Right cardiac atrium (tissue), 5 donors: ENCODE measurements around the gene SPDL1. TPM values are rescaled to one million over a fixed set of nuclear protein-coding genes. Genes with fewer than 3 reads are reported as not detected.

Source experiments
- ATAC-seq, 2 donors: fragments of 200-7000 bp; cut with Tn5 transposase; one replicate each; pipeline versions ENCODE4 v1.8.0 to v1.9.1; 2020; ENCODE audit warnings: moderate library complexity in 2 of 2, mild to moderate bottlenecking in 1 of 2
- DNase-seq, 3 donors: peaks; one replicate each; pipeline ENCODE4 v3.0.0-alpha.2; 2020
- H3K27ac ChIP-seq: one replicate; pipeline ENCODE4 v1.5.1; 2013; ENCODE audit warnings: mild to moderate bottlenecking, low read length, control low read depth, moderate library complexity
- H3K27me3 ChIP-seq: one replicate; pipeline ENCODE4 v1.6.1; 2013; ENCODE audit not compliant: control insufficient read depth, insufficient read depth
- H3K4me1 ChIP-seq: one replicate; pipeline ENCODE4 v1.6.1; 2013; ENCODE audit warnings: low read length; ENCODE audit not compliant: control insufficient read depth, insufficient read depth
- H3K4me3 ChIP-seq: one replicate; pipeline ENCODE4 v1.5.1; 2013; ENCODE audit warnings: low read length, control low read depth
- H3K9me3 ChIP-seq: one replicate; pipeline ENCODE4 v1.6.1; 2013; ENCODE audit warnings: low read length; ENCODE audit not compliant: control insufficient read depth
- WGBS: extraction: QIAGEN DNeasy Blood & Tissue Kit; methylation state at CpG from one replicate; pipeline ENCODE4 v1.1.7; 2013; 5-methylcytosine and 5-hydroxymethylcytosine counted together
- intact Hi-C, 4 donors: fragments of 100-400 bp; cut with DNase I; formaldehyde crosslinking; loops; one replicate each; pipeline versions ENCODE4 v1.11.0 to v1.14.0; 2022 to 2023
- polyA plus RNA-seq: library from polyadenylated mRNA; stranded (reverse); fragments of 200-250 nt; gene quantifications from one replicate; pipeline ENCODE4 v1.2.3, GENCODE V29; 2013
- total RNA-seq, 4 donors: library from RNA; stranded (reverse); fragmentation: NEBNext Ultra II Directional; extraction: Animal tissue kit (Norgen Biotek cat#: 25700); gene quantifications; one replicate each; pipeline ENCODE4 v1.2.1, GENCODE V29; 2021
- donor health status: healthy with polysubstance abuse.
- donor health status: DM: no; HTN: yes; CAD: no.
- donor health status: DM: no; HTN: no; CAD: no.
- donor health status: DM: no; HTN: yes; CAD: no; lungs with severe emphysema.
- donor health status: DM: yes; HTN: yes; CAD: no.

SPDL1 gene
- total and polyA plus RNA-seq, 5 donors, result 2.6 to 5.9 (median 5.2) TPM

DNA sequence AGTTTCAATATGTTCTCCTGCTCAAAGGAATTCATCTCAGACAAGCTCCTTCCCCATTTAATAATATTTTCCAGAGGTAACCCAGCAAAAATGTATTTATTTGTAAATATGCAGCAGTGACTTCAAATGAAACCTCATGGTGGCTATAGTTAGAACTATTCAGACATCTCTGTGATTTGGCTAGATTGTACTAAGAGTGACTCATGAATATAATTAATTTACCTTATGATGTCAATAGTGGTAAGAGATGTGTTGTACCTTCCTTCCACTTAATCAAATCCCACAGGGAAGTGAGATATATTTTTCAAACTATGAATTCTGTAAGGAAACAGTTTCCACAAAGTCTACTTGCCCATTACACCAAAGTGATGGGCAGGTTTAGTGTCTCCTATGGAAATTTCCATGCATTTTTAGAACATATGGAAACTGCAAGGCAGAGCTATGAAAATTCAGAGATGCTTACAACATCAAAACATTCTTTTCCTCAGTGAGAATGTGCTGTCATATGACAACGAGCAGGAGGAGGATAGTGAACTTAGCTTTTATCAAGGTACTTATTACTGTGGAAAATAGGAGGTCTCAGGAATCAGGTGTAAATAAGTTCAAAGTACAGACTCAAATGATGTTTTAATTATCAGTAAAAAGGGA, 34.0 kb upstream of the SPDL1 start:
- no peaks in the 10 kb centered on the region for H3K9me3 ChIP-seq
- ATAC-seq (no peak), DNase-seq (no peak)
- H3K4me1 ChIP-seq, result no peaks in the 10 kb centered on the region
- H3K27me3 ChIP-seq, result no peaks in the 10 kb centered on the region
- intact Hi-C loops, result loop anchor here in 3 of 4 donors (5.0 to 10.0 kb wide), 5 partner anchors 205 to 865 kb away; partner anchors contain the start of gene SLIT3 (in 1 of the 3)
- no peak overlapping the region for H3K27ac ChIP-seq
- WGBS, result 40% methylated on average over 1 of the region's 1 CpG
- no peak overlapping the region for H3K4me3 ChIP-seq

GRCh38 chr5:169550227-169550626, 33.3 kb upstream of the SPDL1 start:
- H3K9me3 ChIP-seq, result no peaks in the 10 kb centered on the region
- intact Hi-C loops, result no loop called here
- H3K4me1 ChIP-seq, result no peaks in the 10 kb centered on the region
- no peak overlapping the region for H3K4me3 ChIP-seq
- H3K27me3 ChIP-seq, result no peaks in the 10 kb centered on the region
- DNase-seq, result no peak
- WGBS, result 17% methylated on average over 4 of the region's 4 CpGs
- no peak overlapping the region for H3K27ac ChIP-seq
- no peak for ATAC-seq

- DNase-seq (no peak), ATAC-seq (no peak)
- intact Hi-C loops, result no loop called here
- 91% methylated on average over 1 of the region's 1 CpG for WGBS
- Histone ChIP-seq H3K4me1 (no peaks in the 10 kb centered on the region), H3K9me3 (no peaks in the 10 kb centered on the region), H3K27me3 (no peaks in the 10 kb centered on the region), H3K4me3 (no peak overlapping the region), H3K27ac (no peak overlapping the region)
Observed at GRCh38 chr5:169551146-169551545, 32.4 kb upstream of the SPDL1 start.

GRCh38 chr5:169551696-169552095, 31.9 kb upstream of the SPDL1 start:
- ATAC-seq (no peak), DNase-seq (no peak)
- intact Hi-C loops, result no loop called here
- H3K9me3 ChIP-seq, result peaks cover 1% of the 10 kb centered on the region
- H3K27ac ChIP-seq, result no peak overlapping the region
- no peak overlapping the region for H3K4me3 ChIP-seq
- no peaks in the 10 kb centered on the region for H3K4me1 ChIP-seq
- 60% methylated on average over 4 of the region's 4 CpGs for WGBS
- no peaks in the 10 kb centered on the region for H3K27me3 ChIP-seq

DNA sequence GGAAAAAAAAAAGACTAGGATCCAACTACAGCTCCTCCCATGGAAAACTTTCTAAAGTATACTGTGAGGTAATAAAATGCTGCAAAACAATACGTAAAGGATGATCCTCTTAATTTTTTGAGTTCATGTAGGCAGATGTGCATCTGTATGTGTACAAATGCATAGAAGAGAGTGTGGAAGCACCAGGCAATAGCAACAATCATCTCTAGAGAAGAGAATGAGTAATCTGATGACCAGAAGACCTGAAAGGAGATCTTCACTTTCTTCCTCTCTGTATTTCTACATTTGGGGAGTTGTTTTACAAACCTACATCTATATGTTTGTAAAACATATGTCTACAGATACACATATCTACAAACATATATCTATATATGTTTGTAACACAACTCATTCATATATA, 29.3 kb upstream of the SPDL1 start:
- peaks cover 1% of the 10 kb centered on the region for H3K9me3 ChIP-seq
- intact Hi-C loops, result no loop called here
- ATAC-seq, result no peak
- no peaks in the 10 kb centered on the region for H3K27me3 ChIP-seq
- no peak overlapping the region for H3K27ac ChIP-seq
- H3K4me3 ChIP-seq, result no peak overlapping the region
- 88% methylated on average over 1 of the region's 1 CpG for WGBS
- no peaks in the 10 kb centered on the region for H3K4me1 ChIP-seq
- no peak for DNase-seq

DNA sequence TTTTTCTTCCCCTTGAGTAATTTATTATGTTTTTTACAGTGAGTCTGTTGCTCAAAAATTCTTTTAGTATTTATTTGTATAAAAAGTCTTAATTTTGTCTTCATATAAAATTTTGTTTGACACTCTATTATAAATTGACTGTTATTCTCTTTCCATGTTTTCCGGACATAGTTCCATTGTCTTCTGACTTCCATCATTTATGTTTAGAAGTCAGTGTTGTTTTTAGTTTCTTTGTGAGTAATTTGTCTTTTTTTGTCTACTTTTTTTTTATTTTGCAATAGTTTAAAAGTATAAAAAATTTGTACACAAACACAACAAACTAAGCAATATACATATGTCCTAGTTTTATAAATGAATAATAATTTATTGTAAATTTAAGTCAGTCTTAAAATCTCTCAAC, 25.7 kb upstream of the SPDL1 start:
- Histone ChIP-seq H3K4me1 (no peaks in the 10 kb centered on the region), H3K27ac (no peak overlapping the region), H3K27me3 (no peaks in the 10 kb centered on the region), H3K4me3 (no peak overlapping the region), H3K9me3 (peaks cover 1% of the 10 kb centered on the region)
- DNase-seq, result no peak
- no peak for ATAC-seq
- 87% methylated on average over 1 of the region's 1 CpG for WGBS
- intact Hi-C loops, result no loop called here

GRCh38 chr5:169561893-169562292, 21.7 kb upstream of the SPDL1 start:
- DNase-seq (no peak), ATAC-seq (peak in 1 of 2 donors; percentile 47)
- no peaks in the 10 kb centered on the region for H3K27me3 ChIP-seq
- H3K27ac ChIP-seq, result no peak overlapping the region
- H3K4me3 ChIP-seq, result no peak overlapping the region
- no peaks in the 10 kb centered on the region for H3K4me1 ChIP-seq
- no peaks in the 10 kb centered on the region for H3K9me3 ChIP-seq
- intact Hi-C loops, result no loop called here
- WGBS, result 44% methylated on average over 2 of the region's 2 CpGs

- Histone ChIP-seq H3K27ac (no peak overlapping the region), H3K4me3 (no peak overlapping the region), H3K27me3 (no peaks in the 10 kb centered on the region), H3K4me1 (no peaks in the 10 kb centered on the region), H3K9me3 (no peaks in the 10 kb centered on the region)
- intact Hi-C loops, result no loop called here
- 42% methylated on average over 1 of the region's 1 CpG for WGBS
- DNase-seq (no peak), ATAC-seq (no peak)
Observed at GRCh38 chr5:169563369-169563768, 20.2 kb upstream of the SPDL1 start.

DNA sequence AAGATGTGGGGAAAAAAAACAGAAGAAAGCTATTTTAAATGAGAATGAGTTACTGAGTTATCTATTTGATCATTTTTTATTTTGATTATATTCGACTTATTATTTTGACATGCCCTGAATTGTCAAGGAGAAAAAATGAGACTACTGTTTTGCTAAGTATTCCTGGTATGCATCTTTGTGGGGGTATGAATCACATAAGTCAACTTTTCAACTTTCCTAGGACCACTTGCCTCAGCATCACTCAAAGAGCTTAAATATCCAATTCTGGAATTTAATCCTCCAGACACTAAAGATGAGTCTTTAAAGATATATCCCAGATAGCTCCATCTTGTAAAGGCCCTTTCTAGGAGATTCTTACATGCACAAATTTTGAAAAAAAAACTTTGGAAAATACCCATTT, 17.4 kb upstream of the SPDL1 start:
- Histone ChIP-seq H3K27ac (no peak overlapping the region), H3K9me3 (no peaks in the 10 kb centered on the region), H3K27me3 (no peaks in the 10 kb centered on the region), H3K4me3 (no peak overlapping the region), H3K4me1 (no peaks in the 10 kb centered on the region)
- no peak for DNase-seq
- intact Hi-C loops, result no loop called here
- WGBS, result 52% methylated on average over 1 of the region's 1 CpG
- ATAC-seq, result no peak

DNA sequence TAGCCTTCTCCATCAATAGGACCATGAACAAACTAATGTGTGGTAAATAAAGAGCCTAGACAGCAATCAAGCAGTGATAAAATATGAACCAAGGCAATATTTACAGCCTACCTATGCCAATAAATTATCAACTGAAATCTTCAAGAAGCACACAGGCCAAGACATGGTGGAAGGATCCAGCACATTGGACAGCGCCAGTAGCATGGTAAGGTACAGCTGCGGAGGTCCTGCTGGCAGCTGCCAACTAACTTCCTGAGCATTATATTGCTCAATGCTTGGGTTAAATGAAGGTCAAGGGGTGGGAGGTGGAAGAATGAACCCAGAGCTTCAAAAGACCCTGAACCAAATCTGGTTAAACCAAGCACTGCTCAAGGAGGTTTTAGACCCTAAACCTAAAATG, 16.5 kb upstream of the SPDL1 start:
- intact Hi-C loops, result no loop called here
- Histone ChIP-seq H3K4me1 (no peaks in the 10 kb centered on the region), H3K27ac (no peak overlapping the region), H3K9me3 (no peaks in the 10 kb centered on the region), H3K4me3 (no peak overlapping the region), H3K27me3 (no peaks in the 10 kb centered on the region)
- WGBS, result 55% methylated on average over 2 of the region's 2 CpGs
- ATAC-seq, result no peak
- peak in 1 of 3 donors; percentile 42 for DNase-seq

DNA sequence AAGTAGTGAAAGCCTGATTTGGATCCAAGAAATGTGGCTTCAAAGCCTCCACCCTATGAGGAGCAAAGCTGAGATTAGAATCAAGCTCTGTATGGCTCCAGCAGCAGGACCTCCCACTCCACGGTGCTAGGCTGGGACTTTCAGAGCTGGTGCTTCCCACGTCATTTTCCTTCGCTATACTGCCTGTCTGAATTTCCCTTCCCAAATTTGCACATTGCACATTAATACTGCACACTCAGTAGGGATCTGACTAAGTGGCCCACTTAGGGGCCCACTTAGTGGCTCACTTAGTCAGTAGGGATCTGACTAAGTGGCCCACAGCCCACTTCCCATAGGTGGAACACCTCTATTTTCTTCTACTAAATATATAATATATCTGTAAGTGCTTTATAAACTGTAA, 14.1 kb upstream of the SPDL1 start:
- intact Hi-C loops, result no loop called here
- no peaks in the 10 kb centered on the region for H3K4me1 ChIP-seq
- 89% methylated on average over 3 of the region's 3 CpGs for WGBS
- no peaks in the 10 kb centered on the region for H3K9me3 ChIP-seq
- H3K27me3 ChIP-seq, result no peaks in the 10 kb centered on the region
- ATAC-seq (no peak), DNase-seq (no peak)
- H3K4me3 ChIP-seq, result no peak overlapping the region
- no peak overlapping the region for H3K27ac ChIP-seq

DNA sequence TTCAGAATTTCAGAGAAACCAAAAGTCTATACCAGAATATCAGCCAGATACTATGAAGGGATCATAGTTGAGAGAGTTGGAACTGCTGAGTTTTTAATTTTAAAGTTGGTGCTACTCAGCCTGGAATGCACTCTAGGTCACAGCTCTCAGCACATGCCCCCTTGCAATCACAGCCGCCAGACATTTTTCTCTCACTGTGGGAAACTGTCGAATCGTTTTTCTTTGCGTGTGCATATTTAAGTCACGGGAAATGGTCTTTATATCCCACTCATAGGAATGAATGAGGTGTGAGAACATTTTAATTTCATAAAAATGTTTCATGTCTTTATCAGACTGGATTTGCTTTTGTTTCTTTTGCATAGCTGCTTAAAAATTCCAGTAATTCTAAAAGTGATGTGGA, 12.2 kb upstream of the SPDL1 start:
- no peak for DNase-seq
- no peaks in the 10 kb centered on the region for H3K27me3 ChIP-seq
- intact Hi-C loops, result loop anchor here in 1 of 4 donors (10.0 kb wide), 1 partner anchor 897 kb away; no protein-coding TSS in a partner anchor
- H3K4me1 ChIP-seq, result no peaks in the 10 kb centered on the region
- no peaks in the 10 kb centered on the region for H3K9me3 ChIP-seq
- H3K4me3 ChIP-seq, result no peak overlapping the region
- no peak overlapping the region for H3K27ac ChIP-seq
- no peak for ATAC-seq
- 42% methylated on average over 5 of the region's 5 CpGs for WGBS
